Chondrocyte (in vitro differentiated cells): Measurements from ENCODE around the gene LGALS8. TPM values are rescaled to one million over a fixed set of nuclear protein-coding genes. Genes with fewer than 3 reads are reported as not detected.

ENCODE experiments used
- DNase-seq: peaks from one replicate; pipeline ENCODE4 v3.0.0; 2021; ENCODE audit warnings: mixed read lengths, low spot score
- H3K27ac Mint-ChIP-seq: one replicate; pipeline ENCODE4 v1.8.0; 2021; ENCODE audit warnings: mild to moderate bottlenecking, moderate library complexity, mixed read lengths; ENCODE audit not compliant: unreplicated experiment
- H3K27me3 Mint-ChIP-seq: 2 replicates; pipeline ENCODE4 v1.8.0; 2021; ENCODE audit warnings: low read depth, mixed read lengths
- H3K36me3 Mint-ChIP-seq: 2 replicates; pipeline ENCODE4 v1.8.0; 2021; ENCODE audit warnings: low read depth, mixed read lengths
- H3K4me1 Mint-ChIP-seq: 2 replicates; pipeline ENCODE4 v1.8.0; 2021; ENCODE audit warnings: low read depth, mild to moderate bottlenecking, mixed read lengths
- H3K4me3 Mint-ChIP-seq: one replicate; pipeline ENCODE4 v1.8.0; 2021; ENCODE audit warnings: mild to moderate bottlenecking, moderate library complexity, mixed read lengths; ENCODE audit not compliant: unreplicated experiment
- H3K9me3 Mint-ChIP-seq: 2 replicates; pipeline ENCODE4 v1.8.0; 2021; ENCODE audit warnings: low read depth, mixed read lengths
- long read RNA-seq: library from polyadenylated mRNA; stranded (forward); transcript quantifications from one replicate; pipeline ENCODE4 v2.0.0, GENCODE V29; 2021
- total RNA-seq: library from RNA; stranded (reverse); gene quantifications from 3 replicates; pipeline ENCODE4 v1.2.1, GENCODE V29; 2021
- TF ChIP-seq, protein P1 (sequence below): fragments of 200-600 bp; sonication (generic); IDR thresholded peaks from 2 replicates; pipeline ENCODE4 v1.5.0; 2021; ENCODE audit warnings: antibody characterized with exemption, mild to moderate bottlenecking, moderate library complexity

Gene LGALS8
- total RNA-seq = 24.9 to 37.8 TPM (median 36.5 TPM) in 3 replicates
- long read RNA-seq, full-length matches to known transcripts = 24 of 41 reads
- long read RNA-seq, partial matches to known transcripts = 9 of 41 reads
- long read RNA-seq, other reads (novel, unspliced or antisense) = 8 of 41 reads

DNA sequence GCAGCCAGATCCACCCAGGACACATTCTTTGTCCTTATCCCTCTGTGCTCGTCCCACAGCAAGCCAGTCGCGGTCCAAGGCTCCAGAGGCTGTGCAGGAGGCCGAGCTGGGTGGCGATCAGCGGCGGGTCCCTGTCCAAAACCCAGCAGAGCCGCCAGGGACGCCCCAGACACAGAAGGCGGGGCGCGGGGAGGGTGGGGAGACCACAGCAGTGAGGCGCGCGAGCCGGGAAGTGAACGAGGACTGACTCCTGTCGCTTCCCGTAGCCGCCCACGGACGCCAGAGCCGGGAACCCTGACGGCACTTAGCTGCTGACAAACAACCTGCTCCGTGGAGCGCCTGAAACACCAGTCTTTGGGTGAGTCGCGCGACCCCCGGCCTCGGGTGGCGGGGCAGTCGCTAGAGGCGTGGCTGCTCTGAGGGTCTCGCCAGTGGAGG is at the start of gene LGALS8:
LGALS8 (plus strand) TSS at position 279 of the 438 bp plus-strand sequence. CDS start 2,089 bp downstream, outside the sequence.
- H3K4me3 Mint-ChIP-seq = peak within 1 kb of the TSS; percentile 84
- no peaks in the 10 kb centered on the region for H3K27me3 Mint-ChIP-seq
- peak; percentile 93 for DNase-seq
- H3K4me1 Mint-ChIP-seq = peaks cover 16% of the 10 kb centered on the region
- H3K9me3 Mint-ChIP-seq = no peaks in the 10 kb centered on the region
- peak within 1 kb of the TSS; percentile 96 for H3K27ac Mint-ChIP-seq
- TF ChIP-seq, protein P1, sequence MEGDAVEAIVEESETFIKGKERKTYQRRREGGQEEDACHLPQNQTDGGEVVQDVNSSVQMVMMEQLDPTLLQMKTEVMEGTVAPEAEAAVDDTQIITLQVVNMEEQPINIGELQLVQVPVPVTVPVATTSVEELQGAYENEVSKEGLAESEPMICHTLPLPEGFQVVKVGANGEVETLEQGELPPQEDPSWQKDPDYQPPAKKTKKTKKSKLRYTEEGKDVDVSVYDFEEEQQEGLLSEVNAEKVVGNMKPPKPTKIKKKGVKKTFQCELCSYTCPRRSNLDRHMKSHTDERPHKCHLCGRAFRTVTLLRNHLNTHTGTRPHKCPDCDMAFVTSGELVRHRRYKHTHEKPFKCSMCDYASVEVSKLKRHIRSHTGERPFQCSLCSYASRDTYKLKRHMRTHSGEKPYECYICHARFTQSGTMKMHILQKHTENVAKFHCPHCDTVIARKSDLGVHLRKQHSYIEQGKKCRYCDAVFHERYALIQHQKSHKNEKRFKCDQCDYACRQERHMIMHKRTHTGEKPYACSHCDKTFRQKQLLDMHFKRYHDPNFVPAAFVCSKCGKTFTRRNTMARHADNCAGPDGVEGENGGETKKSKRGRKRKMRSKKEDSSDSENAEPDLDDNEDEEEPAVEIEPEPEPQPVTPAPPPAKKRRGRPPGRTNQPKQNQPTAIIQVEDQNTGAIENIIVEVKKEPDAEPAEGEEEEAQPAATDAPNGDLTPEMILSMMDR = no peak
- peaks cover 8% of the 10 kb centered on the region for H3K36me3 Mint-ChIP-seq

DNA sequence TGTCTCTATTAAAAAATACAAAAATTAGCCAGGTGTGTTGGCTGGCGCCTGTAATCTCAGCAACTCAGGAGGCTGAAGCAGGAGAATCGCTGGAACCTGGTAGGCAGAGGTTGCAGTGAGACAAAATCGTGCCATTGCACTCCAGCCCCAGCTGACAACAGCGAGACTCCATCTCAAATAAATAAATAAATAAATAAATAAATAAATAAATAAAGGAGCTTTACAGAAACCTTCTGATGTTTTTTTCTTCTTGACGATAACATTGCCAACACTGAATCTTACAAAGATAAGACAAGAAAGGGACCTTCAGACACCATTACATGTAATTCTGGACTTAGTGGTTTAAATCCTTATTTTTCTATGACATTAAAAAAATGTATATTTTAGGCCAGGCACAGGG is 47.8 kb upstream of the LGALS8 start:
- Mint-ChIP-seq H3K27ac (no peak overlapping the region), H3K9me3 (no peaks in the 10 kb centered on the region), H3K4me1 (no peaks in the 10 kb centered on the region), H3K4me3 (no peak overlapping the region), H3K27me3 (peaks cover 16% of the 10 kb centered on the region), H3K36me3 (no peaks in the 10 kb centered on the region)
- no peak for DNase-seq
- TF ChIP-seq, protein P1 = no peak

DNA sequence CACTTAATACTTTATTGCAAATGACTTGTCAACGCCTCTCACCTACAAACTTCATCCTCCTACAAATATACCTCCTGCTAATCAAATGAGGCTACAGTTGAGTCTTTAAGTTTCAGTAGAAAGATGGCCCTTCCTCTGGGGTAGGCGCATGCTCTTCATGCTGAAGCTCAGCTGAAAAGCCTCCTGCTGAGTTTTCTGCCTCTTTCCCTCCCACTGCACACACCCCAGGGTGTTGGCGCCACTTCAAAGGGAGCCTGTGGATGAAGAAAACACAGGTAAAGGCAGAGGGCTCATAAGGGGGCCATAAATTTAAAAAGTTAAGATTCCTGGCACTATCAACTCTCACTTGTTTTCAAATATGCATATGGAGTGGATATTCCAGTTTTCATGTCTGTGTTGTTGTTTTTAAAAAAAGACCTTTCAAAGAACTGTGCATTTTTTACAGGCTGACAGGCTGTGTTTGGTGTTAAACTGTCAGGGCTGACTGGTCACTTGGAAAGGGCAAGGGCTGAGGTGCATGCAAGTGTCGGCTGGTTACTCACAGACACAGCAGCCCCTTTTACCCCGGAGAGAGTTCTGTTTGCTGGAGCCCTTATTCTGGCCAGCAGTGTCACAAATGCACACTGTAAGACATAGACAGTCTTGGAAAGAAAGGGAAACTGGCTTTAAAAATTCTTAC is 42.9 kb upstream of the LGALS8 start:
- TF ChIP-seq, protein P1 = no peak
- Mint-ChIP-seq H3K27ac (no peak overlapping the region), H3K9me3 (no peaks in the 10 kb centered on the region), H3K4me3 (no peak overlapping the region), H3K4me1 (no peaks in the 10 kb centered on the region), H3K36me3 (no peaks in the 10 kb centered on the region), H3K27me3 (peaks cover 12% of the 10 kb centered on the region)
- no peak for DNase-seq

DNA sequence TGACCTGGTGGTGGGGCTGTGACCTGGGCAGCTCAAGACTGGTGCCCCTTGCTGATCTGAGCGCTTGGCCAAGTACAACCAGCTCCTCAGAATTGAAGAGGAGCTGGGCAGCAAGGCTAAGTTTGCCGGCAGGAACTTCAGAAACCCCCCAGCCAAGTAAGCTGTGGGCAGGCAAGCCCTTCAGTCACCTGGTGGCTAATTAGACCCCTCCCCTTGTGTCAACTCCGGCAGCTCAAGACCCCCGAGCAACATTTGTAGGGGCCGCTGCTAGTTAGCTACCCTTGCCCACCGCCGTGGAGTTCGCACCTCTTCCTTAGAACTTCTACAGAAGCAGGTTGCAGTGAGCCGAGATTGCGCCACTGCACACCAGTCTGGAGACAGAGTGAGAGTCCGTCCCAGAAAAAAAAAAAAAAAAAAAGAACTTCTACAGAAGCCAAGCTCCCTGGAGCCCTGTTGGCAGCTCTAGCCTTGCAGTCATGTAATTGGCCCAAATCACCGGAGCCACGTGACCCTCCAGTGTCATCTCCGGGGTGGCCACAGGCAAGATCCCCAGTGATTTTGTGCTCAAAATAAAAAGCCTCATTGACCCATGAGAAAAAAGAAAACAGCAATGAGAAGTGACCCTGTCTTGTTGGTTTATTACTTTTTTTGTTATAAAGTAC is 39.3 kb upstream of the LGALS8 start:
- H3K4me1 Mint-ChIP-seq = no peaks in the 10 kb centered on the region
- H3K4me3 Mint-ChIP-seq = no peak overlapping the region
- H3K9me3 Mint-ChIP-seq = no peaks in the 10 kb centered on the region

More for the DNA sequence above, 39.3 kb upstream of the LGALS8 start:
- Mint-ChIP-seq H3K27me3 (peaks cover 9% of the 10 kb centered on the region), H3K27ac (no peak overlapping the region), H3K36me3 (no peaks in the 10 kb centered on the region)
- TF ChIP-seq, protein P1 = no peak
- no peak for DNase-seq
